HG03575 (cell line): ENCODE results near the gene ADAMTS7.
"Not testable (repeated sequence)": the region's sequence is repeated elsewhere in the genome, so short reads cannot be mapped to it uniquely, and the experiment has no call there.

Source experiments
- ATAC-seq: cut with Tn5 transposase; IDR thresholded peaks from one replicate; pipeline ENCODE4 v1.9.1; 2021; ENCODE audit not compliant: unreplicated experiment, insufficient number of reproducible peaks, low FRiP score; ENCODE audit errors: extremely low read depth

ADAMTS7 gene

DNA sequence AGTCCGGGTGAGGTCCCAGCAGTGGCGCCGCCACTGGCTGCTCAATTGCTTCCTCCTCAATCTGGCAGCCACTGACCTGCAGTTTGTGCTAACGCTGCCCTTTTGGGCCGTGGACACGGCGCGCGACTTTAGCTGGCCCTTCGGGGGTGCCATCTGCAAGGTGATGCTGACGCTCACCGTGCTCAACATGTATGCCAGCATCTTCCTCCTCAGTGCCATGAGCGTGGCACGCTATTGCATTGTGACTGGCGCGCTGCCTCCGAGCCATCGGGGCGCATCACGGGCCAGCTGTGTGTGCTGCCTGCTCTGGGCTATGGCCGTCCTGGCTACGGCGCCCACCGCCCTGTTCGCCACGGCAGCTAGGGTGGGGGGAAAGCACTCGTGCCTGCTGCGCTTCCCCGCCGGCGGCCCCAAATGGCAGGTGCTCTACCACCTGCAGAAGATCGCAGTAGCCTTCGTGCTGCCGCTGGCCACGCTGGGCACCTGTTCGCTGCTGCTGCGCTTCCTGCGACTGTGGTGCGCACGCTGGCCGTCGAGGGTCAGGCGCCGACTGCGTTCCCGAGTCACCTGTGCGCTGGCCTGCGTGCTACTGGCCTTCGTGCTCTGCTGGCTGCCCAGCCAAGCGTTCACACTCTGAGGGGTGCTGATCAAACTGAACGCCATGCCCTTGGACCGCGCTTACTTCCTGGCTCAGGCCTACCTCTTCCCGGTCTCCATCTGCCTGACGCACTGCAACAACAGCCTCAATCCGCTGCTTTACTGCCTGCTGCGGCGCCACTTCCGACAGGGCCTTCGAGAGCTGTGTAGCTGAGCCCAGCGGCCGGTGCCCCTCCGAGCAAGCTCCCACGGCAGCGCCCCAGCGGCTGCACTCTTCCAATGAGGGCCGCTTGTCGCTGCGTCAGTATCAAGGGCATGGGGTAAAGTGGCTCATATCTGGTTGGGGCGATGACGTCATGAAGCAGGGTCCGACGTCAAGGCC lies 20.3 kb upstream of the ADAMTS7 start:
- ATAC-seq = no peak

DNA sequence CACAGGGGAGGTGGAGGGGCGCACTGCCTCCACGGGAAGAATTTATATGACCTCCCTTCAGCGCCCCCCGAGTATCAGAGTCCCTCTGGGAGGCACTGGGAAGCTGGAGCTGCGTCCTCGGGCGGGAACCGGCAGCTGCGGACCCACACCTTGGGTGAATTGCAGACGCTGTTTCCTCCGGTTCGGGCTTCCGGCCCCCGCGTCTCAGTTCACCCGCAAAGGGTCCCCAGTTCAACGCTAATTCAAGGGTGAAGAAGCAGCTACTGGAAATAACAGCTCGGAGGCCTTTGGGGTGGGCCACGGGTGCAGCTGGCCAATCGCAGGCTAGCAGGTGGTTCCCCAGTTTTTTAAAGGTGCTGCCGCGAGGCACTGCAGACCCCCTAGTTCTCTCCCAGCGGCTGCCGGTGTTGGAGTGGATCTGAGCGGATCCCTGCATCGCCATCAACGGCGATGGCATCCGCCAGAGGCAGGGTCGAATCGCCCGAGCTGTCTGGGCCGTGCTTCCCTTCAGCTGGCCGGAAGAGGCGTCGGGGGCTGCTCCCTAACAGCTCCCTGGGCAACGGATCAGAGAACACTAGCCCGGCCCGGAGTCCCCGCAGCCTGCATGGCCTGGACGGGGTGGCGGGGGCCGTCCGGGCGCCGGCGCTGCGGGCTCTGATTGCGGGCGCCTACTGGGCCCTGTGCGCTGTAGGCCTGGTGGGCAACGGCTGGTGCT lies 19.4 kb upstream of the ADAMTS7 start:
- no peak for ATAC-seq

DNA sequence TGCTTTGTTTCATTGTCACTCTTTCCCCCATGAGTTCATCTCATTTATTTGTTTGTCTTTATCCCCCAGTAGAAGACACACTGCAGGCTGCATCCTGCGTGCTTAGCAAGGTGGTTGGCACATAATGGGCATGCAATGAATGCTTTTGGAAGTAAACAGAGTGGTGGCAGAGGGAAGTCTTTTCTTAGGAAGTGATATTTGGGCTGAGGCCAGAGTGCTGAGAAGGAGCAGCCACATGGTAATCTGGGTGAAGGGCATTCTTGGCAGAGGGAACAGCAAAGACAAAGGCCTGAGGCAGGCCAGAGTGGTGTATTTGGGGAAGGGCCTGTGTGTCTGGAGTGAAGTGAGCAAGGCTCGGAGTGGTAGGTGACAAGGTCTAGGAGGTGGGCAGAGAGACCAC lies 17.7 kb upstream of the ADAMTS7 start:
- no peak for ATAC-seq

DNA sequence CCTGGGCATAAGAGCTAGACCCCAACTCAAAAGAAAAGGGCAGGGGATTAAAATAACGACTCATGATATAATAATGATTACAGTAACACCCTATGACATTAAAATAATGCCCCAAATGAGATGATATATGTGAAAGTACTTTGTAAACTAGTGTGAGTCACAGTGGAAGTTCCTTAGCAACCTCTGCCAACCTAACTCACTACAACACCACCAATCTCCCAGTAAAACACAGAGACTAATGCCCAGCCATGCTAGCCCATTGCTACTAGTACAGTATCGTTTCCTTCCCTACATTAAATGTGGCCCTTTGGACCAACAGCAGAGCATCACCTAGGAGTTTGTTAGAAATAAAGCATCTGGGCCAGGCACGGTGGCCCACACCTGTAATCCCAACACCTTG lies 11.2 kb upstream of the ADAMTS7 start:
- ATAC-seq = no peak

DNA sequence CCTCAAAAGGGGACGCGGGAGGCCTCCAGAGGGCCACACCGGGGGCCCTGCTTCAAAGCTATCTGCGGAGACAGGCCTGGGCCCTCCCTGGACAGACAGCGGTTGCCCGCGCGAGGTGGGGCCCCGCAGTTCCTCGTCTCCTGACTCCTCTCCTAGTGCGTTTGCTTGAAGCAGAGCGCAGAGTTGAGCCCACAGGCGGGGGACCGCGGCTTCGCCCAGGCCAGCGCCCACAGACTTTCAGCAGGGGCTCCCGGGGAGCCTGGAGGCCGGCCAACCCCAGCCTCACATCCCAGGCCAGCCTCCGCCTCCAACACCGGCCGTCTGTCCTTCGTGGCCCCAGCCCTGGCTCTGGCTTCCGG lies 540 bp upstream of the ADAMTS7 start:
- no peak for ATAC-seq

DNA sequence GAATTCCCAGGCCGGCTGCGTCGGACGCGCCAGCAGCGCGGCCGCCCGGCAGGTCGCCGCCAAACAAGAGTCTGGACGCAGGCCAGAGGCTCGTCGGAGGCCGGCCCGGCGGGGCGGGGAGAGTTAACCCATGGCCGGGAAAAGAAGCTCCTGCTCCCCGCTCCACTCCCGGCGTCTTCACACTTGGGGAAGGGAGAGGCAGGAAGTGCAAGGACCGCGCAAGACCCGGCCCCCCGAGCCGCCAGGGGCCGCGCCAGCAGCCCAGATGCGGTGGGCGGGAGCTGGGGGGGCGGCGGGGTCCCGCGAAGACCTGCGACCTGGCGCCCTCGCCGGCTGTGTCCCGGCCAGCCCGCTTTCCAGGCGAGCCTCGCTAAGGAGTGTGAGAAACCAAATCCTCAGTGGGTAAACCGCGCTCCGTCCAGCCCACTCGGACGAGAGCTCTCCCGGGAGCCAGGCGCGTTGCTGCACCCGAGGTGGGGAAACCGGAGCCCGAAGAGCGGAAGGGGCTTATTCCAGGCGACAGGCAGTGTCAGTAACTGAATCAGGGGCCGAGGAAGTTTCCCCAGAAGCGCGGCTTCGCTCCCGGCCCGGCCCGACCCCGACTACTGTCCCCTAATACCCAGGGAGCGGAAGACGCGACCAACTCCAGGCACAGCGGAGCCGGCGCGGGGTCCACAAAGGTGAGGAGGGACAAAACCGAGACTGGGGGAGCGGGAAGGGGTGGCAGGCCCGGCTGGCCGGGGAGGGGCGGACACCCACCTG lies 721 bp downstream of the ADAMTS7 start:
- ATAC-seq = no peak

DNA sequence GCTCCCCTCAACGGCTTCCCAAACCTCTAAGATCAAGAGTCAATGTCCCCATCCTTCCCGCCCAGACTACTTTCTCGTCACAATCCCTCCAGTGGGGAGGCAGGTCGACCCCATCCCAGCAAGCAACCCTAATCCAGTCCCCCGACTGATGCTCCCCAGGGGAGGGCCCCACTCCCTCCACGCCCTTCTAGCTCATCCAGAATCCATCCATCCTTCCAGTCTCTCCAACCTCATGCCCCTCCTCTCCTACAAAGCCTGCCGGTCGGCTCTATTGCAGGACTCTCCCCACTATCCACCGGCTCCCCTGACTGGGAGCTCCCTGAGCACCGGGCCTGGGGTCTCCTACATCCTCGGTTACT lies 1.3 kb downstream of the ADAMTS7 start:
- no peak for ATAC-seq

DNA sequence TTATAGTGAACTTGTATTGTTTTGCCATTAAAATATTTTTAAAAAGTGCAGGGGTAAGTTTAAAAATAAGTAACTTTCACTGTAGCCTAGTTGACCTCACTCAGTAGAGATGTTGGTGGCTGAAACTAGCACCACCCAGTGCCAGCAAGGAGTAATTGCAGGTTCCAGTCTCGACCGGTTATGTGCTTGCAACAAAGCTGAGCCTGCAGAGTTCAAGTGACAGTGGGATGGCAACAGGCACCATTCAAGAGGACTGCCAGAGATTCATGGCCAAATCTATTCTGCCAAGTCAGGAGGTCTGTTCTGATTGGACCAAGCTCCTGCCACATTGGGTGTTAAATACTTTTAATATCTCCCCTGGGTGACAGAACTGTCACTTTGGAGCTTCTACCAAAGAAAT lies 2.7 kb downstream of the ADAMTS7 start:
- ATAC-seq = no peak

DNA sequence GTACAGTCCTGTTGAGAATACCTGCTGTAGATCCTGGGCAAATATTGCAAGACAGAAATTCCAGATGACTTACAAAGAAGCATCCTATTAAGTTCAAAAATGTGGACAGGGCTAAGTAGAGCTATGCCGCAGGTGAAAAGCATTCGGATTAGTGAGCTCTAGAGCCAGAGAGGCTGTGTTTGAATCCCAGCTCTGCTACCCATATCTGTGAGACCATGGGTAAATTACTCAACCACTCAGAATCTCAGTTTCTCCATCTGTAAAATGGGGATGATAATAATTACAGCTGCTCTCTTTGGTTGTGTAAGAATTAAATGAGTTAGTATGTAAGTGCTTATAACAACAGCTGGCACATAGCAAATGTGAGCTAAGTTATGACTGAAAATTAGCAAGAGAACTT lies 3.9 kb downstream of the ADAMTS7 start:
- no peak for ATAC-seq

DNA sequence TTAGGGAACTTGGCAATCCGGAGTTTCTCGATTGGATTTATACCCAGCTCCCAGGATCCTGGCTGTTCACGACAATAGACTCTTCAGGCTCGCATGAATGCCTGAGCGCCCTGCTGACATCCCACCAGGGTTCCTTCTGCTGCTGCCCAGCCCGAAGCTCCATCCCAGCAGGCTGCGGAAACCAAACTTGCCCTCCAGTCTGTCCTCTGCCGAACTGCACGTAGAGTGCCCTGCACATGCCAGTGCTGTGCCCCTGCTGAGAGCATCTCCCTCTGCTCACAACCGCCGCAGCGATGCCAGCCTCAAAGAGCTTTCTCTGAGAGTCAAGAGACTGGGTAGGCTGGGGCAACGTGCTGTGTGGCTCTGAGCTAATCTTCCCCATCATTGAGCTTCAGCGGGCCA lies 6.9 kb downstream of the ADAMTS7 start:
- no peak for ATAC-seq

DNA sequence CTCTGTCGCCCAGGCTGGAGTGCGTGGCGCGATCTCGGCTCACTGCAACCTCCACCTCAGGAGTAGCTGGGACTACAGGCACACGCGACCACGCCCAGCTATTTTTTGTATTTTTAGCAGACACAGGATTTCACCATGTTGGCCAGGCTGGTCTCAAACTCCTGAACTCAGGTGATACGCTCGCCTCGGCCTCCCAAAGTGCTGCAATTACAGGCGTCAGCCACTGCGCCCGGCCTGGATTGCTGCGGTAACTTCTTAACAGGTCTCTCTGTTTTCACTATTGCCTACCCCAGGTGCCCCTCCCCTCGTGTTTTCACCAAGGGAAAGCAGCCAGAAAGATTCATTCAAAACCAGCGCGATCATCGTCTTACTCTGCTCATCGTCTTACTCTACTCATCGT lies 10.5 kb downstream of the ADAMTS7 start:
- no peak for ATAC-seq

DNA sequence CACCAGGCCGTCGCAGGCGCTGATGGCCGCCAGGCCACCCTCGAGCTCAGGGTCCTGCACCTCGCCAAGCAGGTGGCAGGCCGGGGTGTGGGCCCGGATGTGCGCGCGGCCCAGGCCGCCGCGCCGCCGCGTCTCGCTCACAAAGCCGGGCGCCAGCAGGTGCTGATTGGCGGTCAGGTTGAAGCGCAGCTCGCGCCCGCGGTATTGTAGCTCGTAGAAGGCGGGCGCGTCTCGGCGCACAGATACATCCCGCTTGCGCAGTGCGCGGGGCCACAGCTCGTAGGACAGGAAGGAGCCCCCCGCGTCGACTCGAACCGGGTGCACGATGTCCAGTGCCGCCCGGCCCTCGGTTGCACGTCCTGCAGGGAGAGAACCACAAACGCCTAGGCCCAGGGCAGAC lies 11.1 kb downstream of the ADAMTS7 start:
- no peak for ATAC-seq

DNA sequence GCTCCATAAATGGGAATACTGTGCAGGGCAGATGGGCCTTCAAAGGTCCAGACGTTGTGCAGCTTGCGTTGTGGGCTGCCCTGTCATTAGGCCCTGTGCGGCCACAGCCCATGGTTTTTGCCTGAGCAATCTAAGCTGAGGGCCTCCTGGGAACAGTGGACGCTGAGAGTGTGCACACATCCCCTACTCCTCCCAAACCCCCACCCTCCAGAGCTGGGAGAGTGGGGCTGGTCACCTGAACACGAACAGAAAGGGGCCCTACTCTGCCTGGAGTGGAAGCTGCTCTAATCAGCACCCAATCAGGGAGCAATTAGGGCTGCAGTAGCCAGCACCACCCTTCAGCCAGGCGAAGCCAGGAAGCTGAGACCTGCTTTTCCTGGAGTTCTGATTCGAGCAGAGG lies 12.2 kb downstream of the ADAMTS7 start:
- not testable (repeated sequence) for ATAC-seq

DNA sequence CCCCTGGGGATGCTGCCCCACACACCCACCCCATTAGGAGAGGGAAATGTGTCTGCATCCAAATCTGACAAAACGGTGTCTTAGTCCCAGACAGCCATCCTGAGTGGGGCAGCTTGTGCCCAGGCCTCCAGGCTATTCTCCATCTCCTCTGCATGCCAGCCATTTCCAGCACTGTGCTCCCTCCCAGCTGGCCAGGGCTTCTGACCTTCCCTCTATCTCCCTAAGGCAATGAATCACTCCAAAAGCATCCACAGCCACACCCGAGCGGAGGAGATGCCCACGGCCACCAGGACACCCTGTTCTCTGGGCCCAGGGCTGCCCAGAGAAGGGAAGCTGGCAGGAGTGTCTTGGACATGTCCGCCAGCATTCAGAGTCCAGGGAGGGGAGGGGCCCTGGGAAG lies 12.9 kb downstream of the ADAMTS7 start:
- ATAC-seq = not testable (repeated sequence)

DNA sequence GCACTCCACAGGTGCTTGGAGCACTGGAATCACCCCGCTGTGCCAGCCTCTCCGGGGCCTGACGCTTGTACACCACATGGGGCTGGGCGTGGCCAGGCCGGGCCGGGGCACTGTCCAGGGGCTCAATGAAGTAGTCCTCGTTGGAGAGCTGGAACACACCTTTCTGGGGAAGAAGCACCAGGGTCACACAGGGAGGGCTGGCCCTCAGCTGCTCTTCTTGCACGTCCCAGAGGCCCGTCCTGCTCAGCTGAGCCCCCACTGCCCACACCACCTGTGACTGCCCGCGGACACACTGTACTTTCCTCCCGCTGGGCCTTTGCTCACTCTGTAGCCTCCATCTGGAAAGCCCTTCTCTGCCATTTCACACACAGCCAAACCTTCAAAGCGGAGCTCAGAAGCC lies 13.3 kb downstream of the ADAMTS7 start:
- no peak for ATAC-seq

DNA sequence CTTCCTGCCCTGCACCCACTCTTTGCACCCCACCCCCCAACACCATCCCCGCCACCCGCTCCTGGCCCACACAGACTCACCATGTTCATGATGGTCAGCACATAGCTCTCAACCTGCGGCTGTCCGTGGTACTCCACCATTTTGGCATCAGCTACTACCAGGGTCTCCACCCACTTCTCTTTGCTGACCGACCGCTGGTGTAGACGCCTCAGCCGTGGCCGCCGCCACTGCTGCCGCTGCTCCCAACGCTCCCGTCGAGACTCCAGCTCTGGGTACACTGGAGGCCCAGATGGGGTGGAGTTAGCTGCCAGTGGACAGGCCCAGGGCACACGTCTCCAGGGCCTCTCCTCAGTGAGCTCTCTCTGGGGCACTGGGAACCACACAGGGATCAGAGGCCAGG lies 14.8 kb downstream of the ADAMTS7 start:
- no peak for ATAC-seq

DNA sequence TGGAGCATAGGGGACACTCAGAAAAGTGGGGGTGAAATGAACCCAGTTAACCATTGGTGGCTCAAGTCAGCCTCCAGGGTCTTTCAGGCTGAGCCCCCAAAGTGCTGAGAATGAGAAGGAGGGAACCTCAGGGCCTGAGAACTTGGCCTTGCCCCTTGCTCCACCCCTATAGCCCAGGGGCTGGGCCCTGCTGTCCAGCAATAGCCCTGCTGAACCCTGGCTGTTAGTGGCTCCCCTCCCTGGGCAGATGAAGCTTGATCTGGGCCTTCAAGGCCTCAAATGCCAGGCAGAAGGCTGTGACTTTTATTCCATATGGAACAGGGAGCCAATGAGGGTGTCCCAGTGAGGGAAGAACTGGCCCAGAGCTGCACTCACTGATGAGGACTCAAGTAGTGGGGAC lies 16.2 kb downstream of the ADAMTS7 start:
- ATAC-seq = no peak

DNA sequence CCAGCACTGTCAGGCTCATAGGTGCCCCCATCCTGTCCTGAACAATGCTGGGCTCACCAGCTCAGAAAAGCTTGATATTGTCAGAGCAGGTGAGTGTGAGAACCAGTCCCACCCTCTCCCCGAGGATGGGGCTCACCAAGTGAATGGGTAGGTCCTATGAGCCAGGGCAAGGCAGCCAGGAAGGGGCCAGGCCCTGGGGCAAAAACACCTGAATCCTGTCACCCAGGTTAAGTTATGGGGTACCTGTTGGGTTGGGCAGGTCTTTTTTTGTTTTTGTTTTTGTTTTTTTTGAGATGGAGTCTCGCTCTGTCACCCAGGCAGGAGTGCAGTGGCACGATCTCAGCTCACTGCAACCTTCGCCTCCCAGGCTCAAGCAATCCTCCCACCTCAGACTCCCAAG lies 16.8 kb downstream of the ADAMTS7 start:
- ATAC-seq = not testable (repeated sequence)

DNA sequence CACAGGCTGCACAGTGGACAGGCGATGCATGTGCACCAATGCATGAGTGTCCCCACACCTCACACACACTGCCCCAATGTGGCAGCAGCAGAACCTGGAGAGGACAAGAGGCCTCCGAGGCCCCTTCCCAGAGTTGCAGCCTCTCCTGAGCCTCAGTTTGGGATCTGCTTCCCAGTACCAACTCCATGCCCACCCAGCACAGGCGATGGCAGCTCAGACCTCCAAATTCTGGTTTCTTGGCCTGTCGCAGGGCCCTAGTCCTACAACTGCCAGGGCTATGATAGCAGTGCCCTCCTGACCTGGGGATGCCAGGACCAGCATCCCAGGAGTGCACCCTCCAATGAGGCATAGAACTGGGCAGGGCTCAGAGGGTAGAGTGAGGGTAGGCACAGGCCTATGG lies 19.9 kb downstream of the ADAMTS7 start:
- ATAC-seq = no peak

DNA sequence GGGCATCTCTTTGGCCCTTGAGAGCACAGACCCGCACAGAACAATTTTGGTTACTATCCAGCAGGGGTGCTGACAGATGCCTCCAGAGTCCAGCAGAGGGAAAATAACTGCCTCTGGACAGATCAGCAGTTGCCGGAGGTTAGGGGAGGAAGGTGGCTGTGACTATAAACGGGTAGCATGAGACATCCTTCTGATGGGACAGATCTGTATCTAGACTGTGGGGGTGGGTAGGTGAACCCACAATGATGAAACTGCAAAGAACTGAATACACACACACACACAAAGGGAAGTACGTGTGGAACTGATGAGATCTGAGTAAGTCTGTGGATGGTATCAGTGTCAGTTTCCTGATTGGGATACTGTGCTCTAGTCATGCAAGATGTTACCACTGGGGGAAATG lies 21.2 kb downstream of the ADAMTS7 start:
- no peak for ATAC-seq
